Measurements from ENCODE around the gene CDH23. TPM values are rescaled to one million over a fixed set of nuclear protein-coding genes. Genes with fewer than 3 reads are reported as not detected.

The CDH23 gene
- total and polyA plus RNA-seq, 2 donors = 3.6 to 9.9 TPM

DNA sequence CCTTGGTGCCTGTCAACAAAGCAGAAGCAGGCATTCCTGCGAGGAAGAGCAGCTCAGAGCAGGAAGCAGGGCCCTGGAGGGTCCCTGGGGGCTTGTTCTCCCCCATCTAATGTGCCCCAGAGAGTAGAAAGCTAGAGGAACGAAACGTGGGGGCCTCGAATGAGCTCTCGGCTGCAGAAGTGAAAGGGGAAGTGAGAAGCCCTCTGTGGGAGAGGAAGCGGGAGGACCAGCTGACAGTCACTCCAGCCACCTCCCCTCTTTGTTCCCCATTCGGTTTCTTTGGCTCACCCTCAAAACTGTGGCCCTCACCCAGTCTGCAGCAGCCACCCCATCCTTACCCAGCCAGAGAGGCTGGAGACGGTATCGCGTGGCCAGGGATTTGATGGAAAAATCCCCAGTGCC is 297.8 kb downstream of the CDH23 start:
- Histone ChIP-seq H3K4me3 (ENCODE audit: low read depth, low read length) (no peak overlapping the region), H3K36me3 (ENCODE audit: insufficient read depth) (no peaks in the 10 kb centered on the region), H3K27ac (ENCODE audit: low read depth) (no peak overlapping the region), H3K4me1 (ENCODE audit: insufficient read depth) (no peaks in the 10 kb centered on the region)
- no peak for DNase-seq (ENCODE audit: extremely low spot score)
- whole genome bisulfite sequencing = 70% methylated on average over 10 of the region's 10 CpGs

DNA sequence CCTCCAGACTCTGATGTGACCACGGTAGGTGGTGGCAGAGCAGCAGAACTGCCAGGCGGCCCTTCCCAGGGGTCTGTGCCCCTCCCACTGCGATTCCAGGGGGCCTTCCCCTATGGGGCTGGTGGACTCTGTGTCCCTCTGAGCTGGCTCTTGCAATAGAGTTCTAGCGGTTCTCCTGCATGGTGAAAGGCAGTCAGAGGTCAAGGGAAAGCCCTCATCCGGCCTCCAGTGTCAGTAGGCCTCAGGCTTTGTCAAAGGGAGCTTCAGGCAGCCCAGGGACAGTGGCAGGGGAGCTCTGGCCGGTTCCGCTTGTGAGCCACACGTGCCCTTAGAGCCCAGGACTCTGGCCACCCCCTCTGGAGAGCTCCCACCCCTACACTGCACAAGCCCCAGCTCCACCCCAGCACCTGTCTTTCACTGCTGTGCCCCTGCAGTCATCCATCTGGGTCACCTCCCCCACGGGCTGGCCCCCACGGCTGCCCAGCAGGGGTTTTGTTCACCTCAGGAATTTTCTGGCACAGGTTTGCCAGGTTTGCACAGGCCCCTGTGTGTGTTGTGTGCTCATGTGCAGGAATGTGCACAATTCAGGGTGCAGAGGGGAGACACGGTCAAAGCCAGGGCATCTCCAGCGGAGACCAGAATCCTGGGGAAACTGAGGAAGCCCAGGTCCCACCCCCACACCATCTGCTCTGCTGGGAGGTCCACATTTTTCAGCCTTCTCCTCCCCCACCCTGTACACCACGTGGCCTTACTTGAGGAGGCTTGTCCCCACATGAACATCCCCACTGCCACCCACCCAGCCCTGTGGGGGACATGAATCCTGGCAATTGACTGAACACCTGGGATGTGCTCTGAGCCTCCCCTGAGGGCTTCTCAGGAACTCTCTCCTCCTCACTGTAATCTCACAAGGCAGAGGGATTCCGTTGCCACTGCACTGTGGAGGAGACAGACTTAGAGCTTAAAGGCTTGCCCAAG is 299.1 kb downstream of the CDH23 start:
- 88% methylated on average over 14 of the region's 14 CpGs for WGBS
- no peaks in the 10 kb centered on the region for H3K4me1 ChIP-seq (ENCODE audit: insufficient read depth)
- DNase-seq (ENCODE audit: extremely low spot score) = no peak
- no peaks in the 10 kb centered on the region for H3K36me3 ChIP-seq (ENCODE audit: insufficient read depth)
- no peak overlapping the region for H3K4me3 ChIP-seq (ENCODE audit: low read depth, low read length)
- no peak overlapping the region for H3K27ac ChIP-seq (ENCODE audit: low read depth)

DNA sequence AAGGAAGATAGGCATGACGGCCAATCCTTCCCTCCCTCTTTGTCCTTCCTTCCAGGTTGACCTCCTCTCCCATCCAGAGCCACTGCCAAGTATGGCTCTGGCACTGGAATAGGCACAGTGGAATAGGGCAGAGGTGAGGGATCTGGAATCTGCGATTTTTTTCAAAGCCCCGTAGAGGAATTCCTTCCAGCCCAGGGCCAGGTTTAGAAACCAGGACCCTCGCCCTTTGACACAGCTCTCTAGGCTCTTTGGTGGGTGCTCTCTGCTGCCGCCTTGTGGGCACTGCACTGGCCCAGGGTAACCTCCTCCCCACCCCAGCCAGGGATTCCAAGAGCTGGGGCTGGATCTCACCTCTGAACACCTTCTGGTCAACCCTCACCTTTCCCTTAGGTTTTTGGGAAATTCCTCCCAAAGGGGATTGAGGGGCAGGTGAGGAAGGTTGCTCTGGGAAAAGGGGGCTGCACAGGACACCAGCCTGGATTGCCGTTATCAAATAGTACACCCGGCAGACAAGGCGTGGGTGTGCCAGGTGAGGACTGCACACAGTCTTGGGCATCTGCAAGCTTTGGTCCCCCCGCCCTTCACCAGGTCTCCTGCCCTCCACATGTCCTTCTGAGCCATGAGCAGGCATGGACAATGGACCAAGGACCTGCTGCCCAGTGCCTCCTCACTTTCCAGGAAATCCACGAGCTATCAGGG is 300.1 kb downstream of the CDH23 start:
- no peak overlapping the region for H3K4me3 ChIP-seq (ENCODE audit: low read depth, low read length)
- H3K4me1 ChIP-seq (ENCODE audit: insufficient read depth) = no peaks in the 10 kb centered on the region
- WGBS = 55% methylated on average over 10 of the region's 10 CpGs
- H3K27ac ChIP-seq (ENCODE audit: low read depth) = no peak overlapping the region
- no peaks in the 10 kb centered on the region for H3K36me3 ChIP-seq (ENCODE audit: insufficient read depth)
- DNase-seq (ENCODE audit: extremely low spot score) = no peak

DNA sequence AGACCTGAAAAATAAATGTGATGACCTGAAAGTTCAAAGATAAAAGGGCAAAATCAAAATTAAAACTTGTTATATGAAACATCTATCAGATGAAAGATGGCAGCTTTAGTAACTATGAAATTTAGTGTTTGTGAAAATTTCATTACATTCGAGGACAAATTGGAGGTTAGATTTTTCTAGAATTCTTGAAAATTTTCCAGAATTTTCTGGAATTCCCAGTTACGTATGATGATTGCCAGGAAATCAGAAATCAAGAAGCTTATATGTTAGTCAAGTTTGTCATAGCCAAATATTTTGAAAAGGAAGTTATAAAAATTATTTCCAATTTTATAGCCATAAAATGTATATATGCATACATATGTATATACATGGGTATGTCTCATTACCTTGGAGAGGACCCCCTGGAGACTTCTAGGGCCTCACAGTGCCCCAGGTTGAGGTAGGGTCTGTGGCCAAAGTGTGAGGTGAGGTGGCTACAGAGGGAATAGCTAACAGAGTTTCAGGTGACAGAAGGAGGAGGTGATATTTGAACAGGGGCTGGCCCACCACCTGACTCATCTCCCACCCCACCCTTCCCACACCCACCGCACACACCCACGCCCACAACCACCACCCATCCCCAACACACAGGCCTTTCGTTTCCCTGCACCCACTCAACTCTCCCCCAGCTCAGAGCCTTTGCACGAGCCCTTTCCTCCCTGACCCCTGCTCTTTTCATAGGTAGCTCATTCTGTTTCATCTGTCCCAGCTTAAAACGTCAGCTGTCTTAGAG is 301.4 kb downstream of the CDH23 start:
- DNase-seq (ENCODE audit: extremely low spot score) = no peak
- 74% methylated on average over 7 of the region's 7 CpGs for WGBS
- no peaks in the 10 kb centered on the region for H3K4me1 ChIP-seq (ENCODE audit: insufficient read depth)
- H3K36me3 ChIP-seq (ENCODE audit: insufficient read depth) = no peaks in the 10 kb centered on the region
- H3K4me3 ChIP-seq (ENCODE audit: low read depth, low read length) = no peak overlapping the region
- H3K27ac ChIP-seq (ENCODE audit: low read depth) = no peak overlapping the region

DNA sequence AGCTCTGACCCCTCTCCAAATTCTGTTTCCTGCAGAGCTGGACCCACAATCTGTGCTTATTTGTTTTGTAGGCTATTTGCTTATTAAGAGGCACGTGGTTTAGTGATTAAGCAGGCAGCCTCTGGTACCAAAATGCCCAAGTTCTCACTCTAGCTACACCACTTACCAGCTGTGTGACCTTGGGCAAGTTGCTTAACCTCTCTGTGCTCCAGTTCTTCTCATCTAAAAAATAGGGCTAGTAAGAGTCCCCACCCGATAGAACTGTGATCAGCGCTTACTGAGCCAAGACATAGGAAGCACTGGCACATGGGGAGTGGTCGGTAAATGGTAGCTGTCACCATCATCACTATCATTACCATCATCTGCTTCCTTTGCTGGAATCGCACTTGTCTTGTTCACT is 302.0 kb downstream of the CDH23 start:
- DNase-seq (ENCODE audit: extremely low spot score) = no peak
- Histone ChIP-seq H3K36me3 (ENCODE audit: insufficient read depth) (no peaks in the 10 kb centered on the region), H3K27ac (ENCODE audit: low read depth) (no peak overlapping the region), H3K4me1 (ENCODE audit: insufficient read depth) (no peaks in the 10 kb centered on the region), H3K4me3 (ENCODE audit: low read depth, low read length) (no peak overlapping the region)
- WGBS = 85% methylated on average over 5 of the region's 5 CpGs

DNA sequence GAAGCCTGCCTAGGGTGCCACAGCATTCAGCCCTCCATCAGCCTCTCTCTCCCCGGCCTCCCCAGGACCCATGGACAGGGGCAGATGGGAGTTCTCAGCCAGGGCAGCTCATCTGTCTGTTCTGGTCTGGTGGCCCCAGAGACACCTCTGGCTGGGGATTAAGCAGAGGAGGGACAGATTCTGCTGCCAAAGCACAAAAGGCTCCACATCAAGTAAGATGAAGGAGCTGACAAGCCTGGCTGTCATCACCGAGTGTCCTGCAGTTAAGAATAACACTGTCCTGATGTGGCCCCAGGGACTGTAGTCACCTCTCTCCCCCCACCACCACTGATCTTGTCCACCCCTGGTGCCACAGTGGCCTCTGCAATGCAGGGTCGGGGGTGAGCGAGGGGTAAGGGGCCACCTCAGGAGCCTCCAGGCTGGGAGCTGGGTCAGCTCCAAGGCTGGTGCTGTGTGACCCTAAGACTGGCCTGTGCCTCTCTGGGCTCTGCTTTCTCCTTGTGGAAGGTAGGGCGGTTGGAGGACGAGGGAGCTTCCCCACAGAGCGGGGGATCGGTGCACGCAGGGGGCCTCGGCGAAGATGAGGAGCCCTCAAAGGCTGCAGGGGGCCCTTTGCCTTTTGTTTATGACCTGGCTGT is 304.1 kb downstream of the CDH23 start:
- no peak for DNase-seq (ENCODE audit: extremely low spot score)
- Histone ChIP-seq H3K36me3 (ENCODE audit: insufficient read depth) (no peaks in the 10 kb centered on the region), H3K27ac (ENCODE audit: low read depth) (no peak overlapping the region), H3K4me3 (ENCODE audit: low read depth, low read length) (no peak overlapping the region), H3K4me1 (ENCODE audit: insufficient read depth) (no peaks in the 10 kb centered on the region)
- 88% methylated on average over 11 of the region's 11 CpGs for WGBS

DNA sequence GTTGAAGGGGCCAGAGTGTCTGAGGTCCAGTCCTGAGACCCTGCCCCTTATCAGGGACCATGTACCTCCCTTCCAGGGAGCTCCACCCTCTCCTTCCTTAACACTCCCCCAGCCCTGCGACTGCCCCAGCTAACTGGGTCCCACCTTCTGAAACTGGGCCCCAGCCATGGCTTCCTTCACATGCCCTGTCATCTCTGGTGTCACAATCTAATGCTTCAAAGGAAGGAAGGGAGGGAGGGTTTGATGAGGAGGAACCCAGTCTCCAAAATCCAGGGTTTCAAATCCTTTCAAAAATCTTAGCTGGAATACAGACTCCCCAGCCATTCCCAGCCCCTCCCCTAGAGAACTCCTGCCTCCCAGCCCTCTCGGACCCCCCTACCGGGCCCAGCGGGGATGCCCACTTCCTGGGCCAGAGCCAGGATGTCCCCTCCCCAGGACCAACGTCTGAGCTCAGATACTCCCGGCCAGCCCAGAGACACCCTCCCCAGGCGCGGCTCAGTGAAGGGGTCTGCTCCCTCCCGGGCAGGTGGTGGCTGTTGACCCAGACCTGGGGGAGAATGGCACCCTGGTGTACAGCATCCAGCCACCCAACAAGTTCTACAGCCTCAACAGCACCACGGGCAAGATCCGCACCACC is 304.9 kb downstream of the CDH23 start:
- Histone ChIP-seq H3K4me1 (ENCODE audit: insufficient read depth) (no peaks in the 10 kb centered on the region), H3K4me3 (ENCODE audit: low read depth, low read length) (no peak overlapping the region), H3K36me3 (ENCODE audit: insufficient read depth) (no peaks in the 10 kb centered on the region), H3K27ac (ENCODE audit: low read depth) (no peak overlapping the region)
- WGBS = 81% methylated on average over 11 of the region's 11 CpGs
- no peak for DNase-seq (ENCODE audit: extremely low spot score)

DNA sequence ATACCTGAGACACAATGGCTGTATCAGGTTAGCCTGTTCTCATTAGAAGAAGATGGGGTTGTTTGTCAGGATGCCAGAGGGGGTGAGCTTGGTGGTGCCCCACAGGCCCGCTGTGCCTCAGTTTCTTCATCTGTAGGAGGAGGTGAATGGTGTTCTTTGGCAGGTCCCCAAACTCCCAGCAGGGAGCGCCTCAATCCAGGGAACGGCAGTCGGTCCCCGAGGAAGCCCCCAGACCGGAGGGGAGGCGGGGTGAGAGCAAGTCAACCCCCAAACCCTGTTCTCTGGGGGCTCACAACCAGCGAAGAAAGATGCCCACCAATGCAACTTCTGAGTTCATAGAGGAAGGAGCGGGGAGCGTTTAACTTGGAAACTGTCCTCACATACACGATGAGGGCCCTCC is 306.9 kb downstream of the CDH23 start:
- Histone ChIP-seq H3K36me3 (ENCODE audit: insufficient read depth) (no peaks in the 10 kb centered on the region), H3K27ac (ENCODE audit: low read depth) (no peak overlapping the region), H3K4me1 (ENCODE audit: insufficient read depth) (no peaks in the 10 kb centered on the region), H3K4me3 (ENCODE audit: low read depth, low read length) (no peak overlapping the region)
- no peak for DNase-seq (ENCODE audit: extremely low spot score)
- 83% methylated on average over 11 of the region's 11 CpGs for WGBS

DNA sequence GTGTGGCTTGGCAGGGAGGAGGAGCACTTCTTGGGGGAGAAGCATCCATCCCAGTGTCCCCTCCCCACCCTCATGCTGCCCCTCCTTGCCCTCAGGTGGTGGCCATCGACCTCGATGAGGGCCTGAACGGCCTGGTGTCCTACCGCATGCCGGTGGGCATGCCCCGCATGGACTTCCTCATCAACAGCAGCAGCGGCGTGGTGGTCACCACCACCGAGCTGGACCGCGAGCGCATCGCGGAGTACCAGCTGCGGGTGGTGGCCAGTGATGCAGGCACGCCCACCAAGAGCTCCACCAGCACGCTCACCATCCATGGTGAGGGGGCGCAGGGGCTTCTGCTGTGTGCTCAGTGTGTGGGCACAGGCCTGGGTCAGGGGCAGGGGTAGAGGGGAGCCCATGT is 308.1 kb downstream of the CDH23 start:
- Histone ChIP-seq H3K27ac (ENCODE audit: low read depth) (no peak overlapping the region), H3K4me1 (ENCODE audit: insufficient read depth) (no peaks in the 10 kb centered on the region), H3K4me3 (ENCODE audit: low read depth, low read length) (no peak overlapping the region), H3K36me3 (ENCODE audit: insufficient read depth) (no peaks in the 10 kb centered on the region)
- DNase-seq (ENCODE audit: extremely low spot score) = no peak
- 96% methylated on average over 18 of the region's 18 CpGs for WGBS

DNA sequence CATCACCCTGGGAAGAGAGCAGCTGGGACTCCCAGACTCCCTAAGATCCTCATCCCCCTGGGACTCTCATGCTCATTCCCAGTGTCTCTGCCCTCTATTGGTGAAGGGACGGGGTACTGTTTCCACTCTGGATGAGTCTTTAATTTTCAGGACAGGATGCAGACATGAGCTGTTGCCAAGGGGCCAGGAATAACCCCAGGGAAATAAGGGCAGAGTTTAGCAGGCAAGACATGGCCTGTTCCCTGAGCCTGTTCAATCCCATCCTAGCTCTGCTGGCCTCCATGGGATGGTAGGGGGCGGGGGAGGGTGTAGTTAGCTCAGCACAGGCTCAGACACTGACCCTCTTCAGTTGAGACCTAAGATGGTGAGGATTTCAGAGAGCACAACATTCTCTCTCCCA is 308.9 kb downstream of the CDH23 start:
- WGBS = 83% methylated on average over 2 of the region's 2 CpGs
- Histone ChIP-seq H3K4me1 (ENCODE audit: insufficient read depth) (no peaks in the 10 kb centered on the region), H3K4me3 (ENCODE audit: low read depth, low read length) (no peak overlapping the region), H3K27ac (ENCODE audit: low read depth) (no peak overlapping the region), H3K36me3 (ENCODE audit: insufficient read depth) (no peaks in the 10 kb centered on the region)
- DNase-seq (ENCODE audit: extremely low spot score) = no peak

DNA sequence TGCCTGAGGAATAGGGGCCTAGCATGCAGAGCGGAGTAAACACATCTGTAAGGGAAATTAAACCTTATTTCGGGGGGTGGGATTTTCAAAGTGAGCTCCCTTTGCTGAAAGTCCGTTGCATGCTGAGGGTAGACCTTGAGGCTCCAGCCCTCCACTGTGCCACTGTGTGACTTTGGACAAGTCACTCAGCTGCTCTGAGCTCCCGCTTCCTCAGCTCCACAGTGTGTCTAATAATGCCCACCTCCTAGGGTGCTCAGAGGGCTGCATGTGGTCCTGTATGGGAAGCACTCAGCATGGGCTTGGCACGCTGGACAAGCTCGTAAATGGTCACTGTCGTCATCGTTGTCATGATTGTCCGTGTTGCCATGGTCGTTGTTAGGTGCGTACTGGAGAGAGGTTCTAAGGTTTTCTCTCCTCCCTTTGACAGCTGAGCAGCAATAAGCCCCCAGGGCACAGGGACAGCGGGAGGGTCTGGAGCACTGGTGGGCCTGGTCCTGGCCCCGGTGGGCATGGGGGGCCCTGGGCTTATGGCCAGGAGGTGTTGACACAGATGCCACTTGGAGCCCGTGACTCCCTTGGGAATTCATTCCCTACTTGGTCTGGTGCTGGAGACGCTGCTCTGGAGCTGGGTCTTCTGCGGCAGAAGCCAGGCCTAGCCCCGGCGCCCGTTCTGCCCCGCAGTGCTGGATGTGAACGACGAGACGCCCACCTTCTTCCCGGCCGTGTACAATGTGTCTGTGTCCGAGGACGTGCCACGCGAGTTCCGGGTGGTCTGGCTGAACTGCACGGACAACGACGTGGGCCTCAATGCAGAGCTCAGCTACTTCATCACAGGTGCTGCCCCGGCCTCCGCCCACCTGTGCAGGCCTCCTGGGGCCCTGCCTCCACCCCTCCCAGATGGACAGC is 309.7 kb downstream of the CDH23 start:
- Histone ChIP-seq H3K36me3 (ENCODE audit: insufficient read depth) (no peaks in the 10 kb centered on the region), H3K27ac (ENCODE audit: low read depth) (no peak overlapping the region), H3K4me1 (ENCODE audit: insufficient read depth) (no peaks in the 10 kb centered on the region), H3K4me3 (ENCODE audit: low read depth, low read length) (no peak overlapping the region)
- DNase-seq (ENCODE audit: extremely low spot score) = no peak
- WGBS = 92% methylated on average over 35 of the region's 35 CpGs

DNA sequence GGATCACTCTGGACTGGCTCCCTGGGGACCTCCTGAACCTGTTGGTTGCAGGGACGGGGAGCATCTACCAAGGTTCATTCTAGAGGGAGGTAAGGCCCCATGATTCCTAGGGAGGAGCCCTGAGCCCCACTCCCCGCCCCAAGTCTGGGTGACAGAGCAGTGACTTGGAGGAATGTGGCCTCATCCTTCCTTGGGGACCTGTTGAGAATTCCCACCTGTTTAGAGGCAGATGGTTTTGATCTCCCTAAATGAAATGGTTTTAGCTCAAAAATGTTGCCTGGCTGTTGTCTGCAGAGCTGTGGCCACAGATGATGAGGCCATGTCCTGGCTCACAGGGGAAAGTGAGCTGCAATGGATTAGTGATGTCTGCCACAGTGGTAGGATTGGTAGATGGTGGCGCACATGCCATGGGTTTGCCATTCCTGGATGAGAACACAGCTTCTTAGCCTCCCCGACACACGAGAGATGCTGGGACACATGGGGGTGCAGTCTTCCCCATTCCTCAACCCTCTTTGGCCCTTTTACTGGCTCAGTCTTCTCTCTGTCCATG is 310.6 kb downstream of the CDH23 start:
- 95% methylated on average over 5 of the region's 5 CpGs for WGBS
- DNase-seq (ENCODE audit: extremely low spot score) = no peak
- no peak overlapping the region for H3K27ac ChIP-seq (ENCODE audit: low read depth)
- no peaks in the 10 kb centered on the region for H3K36me3 ChIP-seq (ENCODE audit: insufficient read depth)
- H3K4me1 ChIP-seq (ENCODE audit: insufficient read depth) = no peaks in the 10 kb centered on the region
- no peak overlapping the region for H3K4me3 ChIP-seq (ENCODE audit: low read depth, low read length)

Measured in urinary bladder (tissue), 4 donors.